H1 (cell line): ENCODE results near the gene TMCO2. TPM values are rescaled to one million over a fixed set of nuclear protein-coding genes. Genes with fewer than 3 reads are reported as not detected.

Experiments used
- E2F6 ChIP-seq: IDR thresholded peaks from 2 replicates; pipeline ENCODE4 v1.6.1; 2012; ENCODE audit warnings: inconsistent platforms
- KDM1A ChIP-seq: fragments of 200-600, 300-600 bp; sonication (generic); IDR thresholded peaks from 2 replicates; pipeline ENCODE4 v1.7.1; 2016; ENCODE audit warnings: mild to moderate bottlenecking, low read length, borderline replicate concordance
- KDM5A ChIP-seq: fragments of 200-600 bp; IDR thresholded peaks from 2 replicates; pipeline ENCODE4 v1.7.1; 2012; ENCODE audit warnings: mild to moderate bottlenecking, low read length, inconsistent platforms, mixed read lengths
- NANOG ChIP-seq: IDR thresholded peaks from 2 replicates; pipeline ENCODE4 v1.6.1; 2011; ENCODE audit warnings: low read length, low read depth, mild to moderate bottlenecking, inconsistent platforms; ENCODE audit not compliant: insufficient read depth, poor library complexity, severe bottlenecking
- polyA plus RNA-seq, 7 experiments: library from polyadenylated mRNA; depleted of rRNA in 3 of 7; stranded (reverse) in 5 of 7; unstranded in 2 of 7; fragments of >200 nt in 5 of 7; fragments of 200-250 nt in 2 of 7; gene quantifications; 1 replicate in 5 of 7; 2 replicates in 1 of 7; 4 replicates in 1 of 7; pipeline versions ENCODE4 v1.2.1 to v1.2.3, GENCODE V29; 2011 to 2013; ENCODE audit warnings: missing spikeins in 2 of 7, mixed read lengths in 2 of 7
- total RNA-seq: library from RNA; stranded (reverse); fragmentation: NEBNext Ultra II Directional; extraction: Animal tissue kit (Norgen Biotek cat#: 25700); gene quantifications from 2 replicates; pipeline ENCODE4 v1.2.1, GENCODE V29; 2021

Gene TMCO2
- total and polyA plus RNA-seq, 2 of the 8 experiments (the other 6 are each of a cell fraction or from before 2014, with no cell fraction given): not detected

GRCh38 chr1:40239626-40240025 lies 8.1 kb upstream of the TMCO2 start (continued):
- TF ChIP-seq E2F6: no peak
- no peak for TF ChIP-seq KDM5A
- no peak for TF ChIP-seq KDM1A
- TF ChIP-seq NANOG: no peak
